Ovary (tissue), 9 donors: Measurements from ENCODE around the gene MEIS1. TPM values are rescaled to one million over a fixed set of nuclear protein-coding genes. Genes with fewer than 3 reads are reported as not detected.
"Not testable (repeated sequence)": the region's sequence is repeated elsewhere in the genome, so short reads cannot be mapped to it uniquely, and the experiment has no call there.

Experiments
- DNase-seq, 5 donors: peaks; one replicate each; pipeline ENCODE4 v3.0.0-alpha.2; 2019 to 2020
- H3K27ac ChIP-seq, 2 donors: fragments of 200-600 bp; one replicate each; pipeline versions ENCODE4 v1.5.1 to v1.8.0; 2019 to 2022
- H3K27me3 ChIP-seq: fragments of 200-600 bp; one replicate; pipeline ENCODE4 v1.8.0; 2022
- H3K36me3 ChIP-seq: fragments of 200-600 bp; sonication (generic); one replicate; pipeline ENCODE4 v1.5.1; 2019
- H3K4me1 ChIP-seq: one replicate; pipeline ENCODE4 v1.8.1; 2013; ENCODE audit warnings: mild to moderate bottlenecking, moderate library complexity; ENCODE audit not compliant: insufficient read depth
- H3K4me3 ChIP-seq: fragments of 200-600 bp; sonication (generic); one replicate; pipeline ENCODE4 v1.5.1; 2017
- H3K9me3 ChIP-seq, 2 donors: fragments of 200-600 bp in 1 of 2; sonication (generic) in 1 of 2; one replicate each; pipeline versions ENCODE4 v1.5.1 to v1.8.1; 2013 to 2019; ENCODE audit warnings: mild to moderate bottlenecking in 1 of 2, moderate library complexity in 1 of 2
- EP300 ChIP-seq: sonication (generic); formaldehyde crosslinking; IDR thresholded peaks from one replicate; pipeline ENCODE4 v1.6.1; 2017; ENCODE audit warnings: antibody characterized with exemption
- POLR2A ChIP-seq: fragments of 450-650 bp; IDR thresholded peaks from one replicate; pipeline ENCODE4 v1.6.1; 2017; ENCODE audit warnings: antibody characterized with exemption, mild to moderate bottlenecking, moderate library complexity
- WGBS, 3 donors: extraction: QIAGEN DNeasy Blood & Tissue Kit in 1 of 3; methylation state at CpG; one replicate each; pipeline versions ENCODE4 v1.1.5 to v1.1.7; 2013 to 2017; 5-methylcytosine and 5-hydroxymethylcytosine counted together
- intact Hi-C, 4 donors: fragments of 100-400 bp; cut with DNase I; formaldehyde crosslinking; loops; one replicate each; pipeline versions ENCODE4 v1.11.0 to v1.15.1; 2022 to 2023
- polyA plus RNA-seq, 2 donors: library from polyadenylated mRNA; stranded (reverse); fragments of 200-250 nt in 1 of 2; fragments of 350-450 nt in 1 of 2; fragmentation: Illumina TruSeq in 1 of 2; extraction: RNeasy Lipid Tissue Mini Kit (QIAGEN cat#74804) in 1 of 2; gene quantifications; one replicate each; pipeline ENCODE4 v1.2.3, GENCODE V29; 2013 to 2014
- total RNA-seq, 7 donors: library from RNA; depleted of rRNA in 2 of 7; stranded (reverse); fragments of >200 nt in 2 of 7; fragmentation: NEBNext Ultra II Directional in 3 of 7; extraction: Animal tissue kit (Norgen Biotek cat#: 25700) in 3 of 7; gene quantifications; one replicate each; pipeline versions ENCODE4 v1.1.0 to v1.2.4, GENCODE V29; 2016 to 2023
- TF ChIP-seq, protein P1 (sequence below), 3 donors: fragments of 450-650 bp in 2 of 3; fragments of 200-600 bp in 1 of 3; IDR thresholded peaks; one replicate each; pipeline versions ENCODE4 v1.5.1 to v1.8.0; 2016 to 2022; ENCODE audit warnings: antibody characterized with exemption in 3 of 3, mild to moderate bottlenecking in 1 of 3
- donor health status: DM: no; HTN: no; CAD: no; lungs with moderate emphysema.
- donor health status: DM: no; HTN: no; CAD: no.
- donor health status: Bipolar disorder and iron deficiency.
- donor health status: DM: yes; HTN: yes; CAD: no.
- donor health status: DM: no; HTN: no; CAD: no.
- donor health status: DM: yes; HTN: yes; CAD: no.

MEIS1 gene
- total and polyA plus RNA-seq, 9 donors = 19.4 to 163 (median 80.4) TPM

DNA sequence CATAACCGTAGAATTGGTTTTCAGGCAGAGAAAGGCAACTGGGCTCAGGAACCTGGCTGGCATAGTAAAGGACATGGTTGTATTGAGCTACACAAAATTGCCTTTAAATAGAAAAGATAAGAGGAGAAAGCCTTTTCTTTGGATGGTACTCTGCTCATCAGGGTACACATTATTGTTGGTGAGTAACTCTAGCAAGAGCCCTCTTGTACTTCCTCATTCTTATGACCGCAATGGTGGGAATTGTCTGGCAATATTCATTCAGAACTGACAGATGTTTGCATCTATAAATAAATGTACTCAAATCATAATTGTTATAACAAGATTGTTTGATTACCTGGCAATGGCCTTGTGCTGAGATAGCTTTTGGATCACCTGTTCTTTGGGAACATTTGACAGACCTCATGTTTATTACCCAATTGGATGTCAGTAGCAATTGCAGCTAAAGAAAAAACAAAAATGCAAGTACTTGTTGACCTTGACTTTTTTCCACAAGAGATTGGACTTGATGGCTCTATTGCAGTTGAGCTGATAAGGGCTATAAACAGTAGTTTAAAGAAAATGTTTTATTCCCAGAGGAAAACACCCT, 43.9 kb downstream of the MEIS1 start:
- WGBS, 3 donors = 63 to 72% (median 65%) methylated on average over 2 of the region's 2 CpGs
- Histone ChIP-seq H3K27ac (no peak overlapping the region), H3K27me3 (no peaks in the 10 kb centered on the region), H3K4me1 (peaks cover 11% of the 10 kb centered on the region), H3K4me3 (no peak overlapping the region), H3K36me3 (no peaks in the 10 kb centered on the region), H3K9me3 (no peaks in the 10 kb centered on the region)
- intact Hi-C loops = no loop called here
- TF ChIP-seq, protein P1, sequence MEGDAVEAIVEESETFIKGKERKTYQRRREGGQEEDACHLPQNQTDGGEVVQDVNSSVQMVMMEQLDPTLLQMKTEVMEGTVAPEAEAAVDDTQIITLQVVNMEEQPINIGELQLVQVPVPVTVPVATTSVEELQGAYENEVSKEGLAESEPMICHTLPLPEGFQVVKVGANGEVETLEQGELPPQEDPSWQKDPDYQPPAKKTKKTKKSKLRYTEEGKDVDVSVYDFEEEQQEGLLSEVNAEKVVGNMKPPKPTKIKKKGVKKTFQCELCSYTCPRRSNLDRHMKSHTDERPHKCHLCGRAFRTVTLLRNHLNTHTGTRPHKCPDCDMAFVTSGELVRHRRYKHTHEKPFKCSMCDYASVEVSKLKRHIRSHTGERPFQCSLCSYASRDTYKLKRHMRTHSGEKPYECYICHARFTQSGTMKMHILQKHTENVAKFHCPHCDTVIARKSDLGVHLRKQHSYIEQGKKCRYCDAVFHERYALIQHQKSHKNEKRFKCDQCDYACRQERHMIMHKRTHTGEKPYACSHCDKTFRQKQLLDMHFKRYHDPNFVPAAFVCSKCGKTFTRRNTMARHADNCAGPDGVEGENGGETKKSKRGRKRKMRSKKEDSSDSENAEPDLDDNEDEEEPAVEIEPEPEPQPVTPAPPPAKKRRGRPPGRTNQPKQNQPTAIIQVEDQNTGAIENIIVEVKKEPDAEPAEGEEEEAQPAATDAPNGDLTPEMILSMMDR (IDR thresholded peaks at IDR 0.05) = no peak
- TF ChIP-seq EP300 (no peak), POLR2A (no peak)
- no peak for DNase-seq

DNA sequence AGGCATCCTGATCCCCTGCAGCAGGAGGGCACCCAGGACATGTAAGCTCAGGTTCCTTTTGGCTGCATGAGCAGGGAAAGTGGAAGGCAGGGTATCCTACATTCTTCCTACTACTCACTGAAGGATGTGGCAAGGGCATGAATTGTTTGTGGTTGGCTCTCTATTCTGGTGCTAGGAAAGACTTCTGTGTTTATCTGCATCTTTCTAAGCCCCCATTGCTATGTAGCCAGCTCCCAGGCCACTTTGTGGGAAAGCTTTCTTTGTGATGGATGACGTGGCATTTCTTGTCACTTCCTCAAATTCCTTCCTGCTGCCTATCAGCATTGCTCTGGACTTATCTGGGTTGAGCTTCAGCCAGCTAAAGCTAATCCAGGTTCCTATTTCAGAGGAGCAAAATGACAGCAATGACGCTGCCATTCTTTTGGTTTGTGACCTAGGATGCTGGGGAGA, 46.2 kb downstream of the MEIS1 start:
- TF ChIP-seq, protein P1 (IDR thresholded peaks at IDR 0.05) = no peak
- TF ChIP-seq POLR2A (no peak), EP300 (no peak)
- H3K4me3 ChIP-seq = no peak overlapping the region
- no peaks in the 10 kb centered on the region for H3K27me3 ChIP-seq
- H3K27ac ChIP-seq = no peak overlapping the region
- WGBS, 3 donors = 57 to 84% (median 73%) methylated on average over 2 of the region's 2 CpGs
- peaks cover 11% of the 10 kb centered on the region for H3K4me1 ChIP-seq
- H3K9me3 ChIP-seq = no peaks in the 10 kb centered on the region
- no peaks in the 10 kb centered on the region for H3K36me3 ChIP-seq
- intact Hi-C loops = no loop called here
- no peak for DNase-seq

DNA sequence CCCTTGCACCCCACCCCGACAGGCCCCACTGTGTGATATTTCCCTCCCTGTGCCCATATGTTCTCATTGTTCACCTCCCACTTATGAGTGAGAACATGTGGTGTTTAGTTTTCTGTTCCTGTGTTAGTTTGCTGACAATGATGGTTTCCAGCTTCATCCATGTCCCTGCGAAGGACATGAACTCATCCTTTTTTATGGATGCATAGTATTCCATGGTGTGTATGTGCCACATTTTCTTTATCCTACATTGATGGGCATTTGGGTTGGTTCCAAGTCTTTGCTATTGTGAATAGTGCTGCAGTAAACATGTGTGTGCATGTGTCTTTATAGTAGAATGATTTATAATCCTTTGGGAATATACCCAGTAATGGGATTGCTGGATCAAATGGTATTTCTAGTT, 50.3 kb downstream of the MEIS1 start:
- H3K27ac ChIP-seq, H3K4me3 ChIP-seq, DNase-seq, H3K36me3 ChIP-seq, H3K27me3 ChIP-seq, H3K9me3 ChIP-seq, H3K4me1 ChIP-seq, intact Hi-C loops: not testable (repeated sequence)
- WGBS, 3 donors = 91 to 96% (median 95%) methylated on average over 2 of the region's 2 CpGs

DNA sequence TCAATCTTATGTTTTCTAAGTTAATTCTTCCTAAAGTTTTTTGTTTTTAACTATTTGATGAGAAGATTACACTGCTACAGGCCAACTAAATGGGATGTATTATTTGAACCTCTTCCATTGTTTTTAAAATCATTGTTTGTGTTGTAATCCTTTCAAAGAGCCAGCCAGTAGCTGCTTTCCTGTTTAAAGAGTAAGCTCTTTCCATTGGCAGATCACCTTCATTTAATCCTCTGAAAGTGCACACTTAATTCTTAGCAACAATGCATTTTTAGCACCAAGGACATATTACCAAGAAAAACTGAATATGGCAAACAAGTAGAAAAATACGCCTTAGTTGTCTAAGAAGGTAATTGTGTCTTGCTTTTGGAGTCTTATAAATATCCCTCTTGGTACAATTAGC, 54.0 kb downstream of the MEIS1 start:
- intact Hi-C loops = no loop called here

DNA sequence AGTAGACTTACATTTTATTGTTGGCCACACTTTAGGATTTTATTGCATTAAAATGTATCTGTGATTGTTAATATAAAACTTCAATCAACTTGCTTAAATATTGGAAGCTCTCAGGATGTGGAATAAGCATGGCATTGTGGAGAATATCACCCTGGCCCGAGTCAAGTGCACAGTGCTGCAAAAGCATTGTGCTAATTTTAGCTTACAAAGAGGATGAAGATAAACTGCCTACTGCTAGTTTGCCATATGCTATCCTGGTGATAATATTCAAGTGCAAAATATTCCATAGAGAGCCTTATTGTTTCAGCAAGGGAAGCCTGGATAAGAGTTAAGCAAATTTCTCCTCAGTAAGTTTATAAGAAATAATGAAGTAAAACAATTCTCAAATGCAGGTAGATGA, 54.5 kb downstream of the MEIS1 start:
- Histone ChIP-seq H3K4me3 (no peak overlapping the region), H3K36me3 (no peaks in the 10 kb centered on the region), H3K9me3 (no peaks in the 10 kb centered on the region), H3K27me3 (no peaks in the 10 kb centered on the region), H3K27ac (no peak overlapping the region), H3K4me1 (peaks cover 2% of the 10 kb centered on the region)
- no peak for TF ChIP-seq EP300
- TF ChIP-seq POLR2A = no peak
- TF ChIP-seq, protein P1 (IDR thresholded peaks at IDR 0.05) = no peak
- 10 to 14% (median 14%) methylated on average over 1 of the region's 1 CpG for WGBS, 3 donors
- no peak for DNase-seq
- intact Hi-C loops = no loop called here

More for the DNA sequence above, 54.0 kb downstream of the MEIS1 start:
- DNase-seq = no peak
- WGBS, 3 donors = 81 to 90% (median 84%) methylated on average over 1 of the region's 1 CpG
- Histone ChIP-seq H3K4me3 (no peak overlapping the region), H3K9me3 (no peaks in the 10 kb centered on the region), H3K36me3 (no peaks in the 10 kb centered on the region), H3K27ac (no peak overlapping the region), H3K4me1 (peaks cover 2% of the 10 kb centered on the region), H3K27me3 (no peaks in the 10 kb centered on the region)
- TF ChIP-seq EP300 = no peak
